ENCODE results near the gene GPRC5B.
A peak's percentile ranks its signal among the peaks of the same experiment; 100 is the strongest.

The GPRC5B gene

DNA sequence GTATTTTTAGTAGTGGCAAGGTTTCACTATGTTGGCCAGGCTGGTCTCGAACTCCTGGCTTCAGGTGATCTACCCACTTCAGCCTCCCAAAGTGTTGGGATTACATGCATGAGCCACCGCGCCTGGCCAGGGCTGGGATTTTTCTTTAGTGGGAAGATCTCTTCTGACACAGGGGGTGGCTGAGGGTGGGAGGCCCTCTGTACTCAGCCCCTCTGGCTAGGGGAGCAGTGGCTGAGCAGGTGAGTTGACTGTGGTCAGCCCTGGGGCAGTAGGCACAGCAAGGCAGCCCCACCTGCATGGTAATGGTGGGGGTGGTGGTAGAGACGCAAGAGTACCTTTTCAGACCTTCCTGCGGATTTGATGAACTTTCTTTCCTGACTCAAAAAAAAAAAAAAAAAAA is 12.3 kb upstream of the GPRC5B start:
- DNase-seq = no peak

DNA sequence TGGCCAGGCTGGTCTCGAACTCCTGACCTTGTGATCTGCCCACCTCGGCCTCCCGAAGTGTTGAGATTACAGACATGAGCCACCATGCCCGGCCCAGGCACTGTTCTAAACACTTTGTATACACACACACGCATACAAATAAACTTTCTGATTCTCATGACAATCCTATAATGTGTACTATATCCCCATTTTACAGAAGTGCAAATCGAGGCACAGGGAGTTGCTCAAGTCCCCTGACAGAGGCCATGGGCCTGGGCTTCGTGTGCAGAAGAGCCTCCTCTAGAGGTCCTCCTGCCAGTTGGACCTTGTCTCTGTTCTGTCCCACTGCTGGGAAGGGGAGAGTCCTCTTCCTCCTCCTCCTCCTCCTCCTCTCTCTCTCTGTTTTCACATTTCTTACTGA is 9.9 kb upstream of the GPRC5B start:
- DNase-seq = no peak

DNA sequence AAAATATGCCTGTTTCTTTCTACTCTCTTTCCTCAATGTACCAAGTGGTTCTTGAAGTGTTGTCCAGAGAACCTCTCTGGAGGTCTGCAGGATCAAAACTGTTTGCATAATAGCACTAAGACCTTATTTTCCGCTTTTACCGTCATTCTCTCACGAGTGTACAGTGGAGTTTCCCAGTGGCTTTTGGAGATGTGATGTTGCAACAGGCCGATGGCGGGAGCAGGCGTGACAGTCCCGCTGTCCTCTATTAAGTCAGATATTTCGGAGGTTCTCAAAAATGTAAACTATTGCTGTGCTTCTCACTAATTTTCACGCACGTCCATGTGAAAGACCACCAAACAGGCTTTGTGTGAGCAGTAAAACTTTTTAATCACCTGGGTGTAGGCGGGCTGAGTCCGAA is 8.3 kb upstream of the GPRC5B start:
- DNase-seq = no peak

DNA sequence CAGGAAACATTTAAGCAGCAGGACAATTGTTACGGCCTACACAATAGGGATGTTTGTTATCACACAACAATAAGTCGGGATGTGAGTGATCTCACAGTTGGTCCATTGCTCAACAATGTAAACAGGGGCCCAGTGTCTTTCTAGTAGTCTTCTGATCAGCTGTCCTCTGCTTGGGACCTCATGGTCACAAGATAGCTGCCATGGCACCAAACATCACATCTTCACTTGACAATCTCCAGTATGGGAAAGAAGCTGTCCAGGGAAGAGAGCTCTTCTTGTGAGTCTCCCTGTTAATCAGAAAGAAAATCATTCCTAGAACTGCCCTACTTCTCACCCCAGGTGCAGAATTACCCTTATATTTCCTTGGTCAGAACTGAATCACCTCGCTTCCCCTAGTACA is 6.3 kb upstream of the GPRC5B start:
- DNase-seq = no peak

DNA sequence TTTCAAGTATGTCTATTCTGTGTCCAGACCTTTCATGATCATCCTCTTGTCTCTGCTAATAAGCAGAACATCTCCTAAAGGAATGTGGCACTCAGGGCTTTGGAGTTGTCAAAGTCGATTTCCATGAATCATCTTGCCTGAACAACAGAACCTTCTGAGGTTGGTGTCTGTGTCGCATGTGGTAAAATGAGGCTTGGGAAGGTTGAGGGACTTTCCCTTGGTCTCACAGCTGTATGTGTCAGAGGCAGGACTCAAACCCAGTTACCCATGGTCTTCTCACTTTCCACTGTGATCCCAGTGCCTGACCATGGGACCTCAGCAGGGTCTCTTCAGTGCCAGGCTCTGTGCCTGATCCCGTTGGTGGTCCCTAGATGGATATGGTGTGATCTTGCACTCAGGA is 4.2 kb upstream of the GPRC5B start:
- no peak for DNase-seq

DNA sequence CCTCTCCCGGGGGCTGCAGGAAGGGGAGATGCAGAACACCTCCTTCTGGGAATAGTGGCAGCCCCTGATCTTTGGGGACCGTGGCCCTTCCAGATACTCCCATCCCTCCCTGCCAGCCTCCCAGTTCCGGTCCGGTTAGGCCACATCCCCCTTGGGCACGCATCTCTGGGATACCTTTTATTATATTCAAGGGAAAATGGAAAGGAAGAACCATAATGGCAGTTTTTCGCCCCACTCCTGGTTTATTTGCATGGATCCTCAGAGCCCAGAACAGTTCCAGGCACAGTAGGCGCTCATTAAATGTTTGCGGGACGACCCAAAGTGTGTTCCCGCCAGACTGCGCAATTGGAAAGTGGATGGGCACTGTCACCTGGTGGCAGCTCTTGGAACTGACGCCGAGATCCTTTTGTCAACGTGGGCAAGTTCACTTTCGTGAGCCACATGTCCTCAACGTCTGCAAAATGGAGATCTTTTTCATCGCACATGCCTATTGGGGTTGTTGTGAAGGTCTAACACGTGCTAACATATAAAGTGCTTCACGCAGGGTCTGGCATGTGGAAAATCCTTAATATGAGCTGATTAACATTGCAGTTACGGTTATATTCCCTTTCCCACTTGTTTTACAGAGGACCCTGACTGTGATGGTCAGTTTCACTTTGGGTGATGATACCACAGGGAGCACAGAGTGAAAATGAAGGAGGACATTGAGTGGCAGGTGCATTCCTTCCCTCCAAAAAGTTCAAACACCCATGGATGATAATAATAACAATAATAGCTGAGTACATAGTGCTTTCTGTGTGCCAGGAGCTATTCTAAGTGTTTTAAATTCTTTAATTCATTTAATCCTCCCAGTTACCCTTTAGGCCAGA is 1.7 kb upstream of the GPRC5B start:
- peak; percentile 33 to 75 for DNase-seq

DNA sequence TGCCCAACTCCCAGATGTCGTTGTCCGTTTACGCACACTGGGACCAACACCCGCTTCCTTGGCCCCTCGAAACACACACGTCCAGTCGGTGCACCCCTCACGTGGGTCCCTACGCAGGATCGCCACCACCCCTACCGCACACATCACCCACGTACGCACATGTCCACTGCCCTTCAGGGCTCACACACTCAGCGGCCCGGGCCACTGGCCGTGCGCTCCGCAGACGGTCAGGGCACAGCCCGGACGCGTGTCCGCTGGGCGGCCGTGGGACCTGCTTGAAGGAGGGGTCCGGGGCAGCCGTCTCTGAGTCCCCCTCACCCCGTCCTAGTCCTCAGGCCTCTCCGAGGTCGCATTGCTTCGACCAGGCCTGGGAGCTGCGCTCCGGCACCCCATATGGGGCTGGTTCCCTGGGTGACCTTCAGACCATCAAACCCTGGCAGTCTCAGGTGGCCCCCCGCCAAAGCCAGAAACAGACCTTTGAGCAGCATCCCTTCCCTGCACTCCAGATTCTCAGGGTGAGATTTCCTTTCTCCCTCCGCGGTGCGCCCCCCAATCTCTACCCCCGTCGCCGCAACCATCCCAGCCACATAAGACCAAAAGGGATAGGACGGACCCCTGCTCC is 914 bp upstream of the GPRC5B start:
- no peak for DNase-seq

DNA sequence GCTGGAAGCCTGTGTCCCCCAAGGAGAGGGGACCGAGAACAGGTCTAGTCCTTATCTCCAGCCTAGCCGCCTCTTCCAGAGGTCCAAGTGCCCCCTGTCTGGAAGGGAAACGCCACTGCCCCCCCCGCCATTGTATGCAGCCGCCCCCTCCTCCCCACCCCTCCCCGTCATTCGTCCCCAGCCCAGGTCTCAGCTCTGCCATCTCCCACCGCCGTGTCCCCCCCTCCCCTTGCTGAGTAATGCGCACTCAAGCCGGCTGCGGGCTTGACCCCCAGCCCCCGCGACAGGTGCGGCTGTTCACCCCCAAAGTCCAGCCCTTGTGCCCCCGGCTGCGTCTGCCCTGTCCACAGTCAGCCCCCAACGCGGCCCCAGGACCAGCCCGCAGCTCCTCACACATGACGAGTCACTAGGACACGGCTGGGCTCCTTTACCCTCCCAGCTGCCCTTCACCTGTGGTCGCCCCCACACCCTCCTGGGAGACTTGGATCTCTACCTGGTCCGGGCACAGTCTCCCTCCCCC is 622 bp downstream of the GPRC5B start:
- no peak for DNase-seq

DNA sequence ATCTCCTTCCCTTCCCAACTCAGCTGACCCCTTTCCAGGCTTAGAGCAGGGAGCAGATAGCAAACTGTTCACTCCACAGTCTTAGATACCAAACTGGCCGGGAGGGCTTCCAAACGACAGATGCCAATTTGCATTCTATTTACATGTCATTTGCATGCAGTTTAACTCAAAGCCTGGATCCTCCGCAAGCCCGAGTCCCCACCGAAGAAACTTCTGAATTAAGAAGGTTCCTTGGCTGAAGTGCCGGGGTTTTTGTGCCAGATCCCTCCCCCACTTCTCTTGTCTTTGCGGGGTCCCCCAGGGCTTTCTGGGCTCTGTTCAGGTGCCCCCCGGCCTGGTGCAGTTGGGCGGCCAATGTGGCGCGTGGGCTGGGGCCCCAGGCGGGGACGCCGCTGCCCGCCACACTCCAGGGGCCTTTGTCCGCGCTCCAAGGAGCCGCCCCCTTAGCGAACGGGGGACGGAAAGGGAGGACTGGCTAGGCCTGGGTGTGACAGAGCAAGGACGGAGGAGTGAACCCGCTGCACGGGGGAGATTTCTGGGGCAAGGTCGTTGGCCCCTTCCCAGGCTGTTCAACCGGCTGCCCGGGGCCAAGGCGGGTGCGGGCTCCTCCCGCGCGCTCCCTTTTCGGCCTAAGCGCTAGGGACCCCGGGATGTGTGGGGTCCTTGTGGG is 1.2 kb downstream of the GPRC5B start:
- DNase-seq = no peak

DNA sequence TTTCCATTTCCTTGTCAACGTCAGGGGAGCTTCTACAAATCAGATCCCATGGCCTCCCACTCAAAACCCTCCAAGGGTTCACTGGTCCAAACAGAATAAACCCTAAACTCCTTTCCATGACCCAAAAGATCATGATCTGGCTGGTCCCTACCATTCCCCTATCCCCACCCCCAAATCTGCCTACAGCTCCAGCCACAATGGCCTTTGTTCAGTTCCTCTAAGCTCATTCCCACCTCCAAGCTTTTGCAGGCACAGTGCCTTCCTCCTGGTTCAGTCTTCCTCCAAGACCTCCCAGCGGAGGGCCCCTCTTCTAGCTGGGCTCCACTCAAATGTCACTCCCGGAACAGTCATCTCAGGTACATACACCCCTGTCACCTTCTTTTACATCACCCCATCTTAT is 2.0 kb downstream of the GPRC5B start:
- no peak for DNase-seq

DNA sequence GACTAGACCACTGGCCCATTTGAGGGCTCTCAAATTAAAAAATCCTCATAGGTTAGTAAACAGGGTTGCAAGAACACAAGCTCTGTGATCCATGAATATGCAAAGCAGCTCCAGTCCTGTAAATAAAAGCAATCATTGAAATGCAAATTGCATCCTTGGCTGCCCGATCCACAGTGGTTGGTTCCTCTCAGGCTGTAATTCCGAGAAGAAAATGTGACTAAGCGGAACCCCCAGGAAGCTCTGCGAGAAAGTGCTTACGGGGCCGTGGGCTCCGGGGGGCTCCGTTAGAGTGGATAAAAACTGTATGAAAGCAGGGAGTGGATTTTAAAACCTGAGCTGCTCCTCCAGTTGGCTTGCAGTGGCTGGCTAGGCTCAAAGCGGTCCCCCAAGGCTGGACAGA is 2.5 kb downstream of the GPRC5B start:
- no peak for DNase-seq

DNA sequence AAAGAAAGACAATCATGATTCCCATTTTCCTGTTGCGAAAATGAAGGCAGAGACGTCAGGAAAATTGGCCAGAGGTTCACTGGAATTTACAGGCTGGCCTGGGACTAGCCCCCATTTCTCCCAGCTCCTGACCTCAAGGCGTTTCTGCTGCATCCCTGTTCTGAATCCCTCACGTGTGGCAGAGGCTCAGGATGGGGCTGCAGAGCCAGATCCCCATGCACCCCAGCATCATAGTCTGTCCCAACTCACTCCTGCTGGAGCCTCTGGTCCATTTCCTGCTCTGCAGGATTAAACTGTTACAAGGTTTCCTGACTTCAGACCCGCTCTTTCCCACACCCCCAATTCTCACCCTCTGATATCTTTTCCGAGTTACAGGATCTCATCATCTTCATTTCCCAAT is 2.9 kb downstream of the GPRC5B start:
- no peak for DNase-seq

DNA sequence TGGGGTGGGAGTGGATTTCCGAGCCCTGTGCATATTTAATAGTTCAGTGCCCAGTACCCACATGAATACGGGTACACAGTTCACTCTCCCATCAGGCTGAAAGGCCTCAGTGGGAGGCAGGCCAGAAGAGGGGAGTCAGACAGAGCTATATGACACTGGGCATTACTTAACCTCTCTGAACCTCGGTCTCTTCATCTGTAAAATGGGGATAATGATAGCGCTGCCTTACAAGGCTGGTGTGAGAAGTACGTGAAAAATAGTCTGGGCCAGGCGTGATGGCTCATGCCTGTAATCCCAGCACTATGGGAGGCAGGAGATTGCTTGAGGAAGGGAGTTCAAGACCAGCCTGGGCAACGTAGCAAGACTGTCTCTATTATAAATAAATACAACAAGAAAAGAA is 3.6 kb downstream of the GPRC5B start:
- DNase-seq = no peak

DNA sequence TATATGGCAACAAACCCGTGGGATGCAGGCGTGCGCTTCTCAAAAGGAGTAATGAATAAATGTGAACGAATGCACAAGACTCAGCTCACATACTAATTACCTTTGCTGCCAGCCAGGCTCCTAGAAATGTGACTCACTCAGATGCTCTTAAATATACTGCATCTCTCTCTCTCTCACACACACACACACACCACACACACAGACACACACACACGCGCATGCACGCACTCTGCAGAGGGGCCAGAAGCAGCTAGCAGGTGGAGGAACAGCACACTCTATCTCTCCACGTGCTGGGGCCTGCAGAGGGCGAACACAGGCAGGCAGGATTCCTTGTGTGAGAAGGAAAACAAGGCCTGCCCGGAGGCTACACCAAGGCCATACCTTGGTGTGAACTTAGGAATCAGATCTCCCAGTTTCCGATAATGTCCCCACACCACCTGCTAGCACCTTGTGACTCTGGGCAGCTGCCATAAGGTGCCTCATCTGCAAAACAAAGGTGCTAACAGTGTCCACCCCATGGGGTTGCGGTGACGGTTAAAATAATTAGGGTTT is 5.3 kb downstream of the GPRC5B start:
- no peak for DNase-seq

DNA sequence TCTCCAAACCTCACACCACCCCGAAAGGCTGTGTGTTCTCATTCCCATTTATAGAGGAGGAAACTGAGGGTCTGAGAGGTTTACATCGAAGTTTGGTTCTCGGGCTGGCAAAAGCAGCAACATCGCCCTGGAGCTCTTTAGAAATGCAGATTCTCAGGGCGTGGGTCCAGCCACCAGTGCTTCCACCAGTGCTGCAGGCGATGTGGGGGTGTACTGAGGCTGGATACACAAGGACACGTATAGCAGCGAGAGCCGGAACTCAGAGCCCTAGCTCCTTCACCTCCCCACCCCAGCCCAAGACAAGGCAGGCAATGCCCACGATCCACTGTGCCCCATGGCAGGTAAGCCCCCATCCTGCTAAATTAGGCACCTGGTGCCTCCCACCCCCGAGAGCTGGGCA is 5.9 kb downstream of the GPRC5B start:
- no peak for DNase-seq

DNA sequence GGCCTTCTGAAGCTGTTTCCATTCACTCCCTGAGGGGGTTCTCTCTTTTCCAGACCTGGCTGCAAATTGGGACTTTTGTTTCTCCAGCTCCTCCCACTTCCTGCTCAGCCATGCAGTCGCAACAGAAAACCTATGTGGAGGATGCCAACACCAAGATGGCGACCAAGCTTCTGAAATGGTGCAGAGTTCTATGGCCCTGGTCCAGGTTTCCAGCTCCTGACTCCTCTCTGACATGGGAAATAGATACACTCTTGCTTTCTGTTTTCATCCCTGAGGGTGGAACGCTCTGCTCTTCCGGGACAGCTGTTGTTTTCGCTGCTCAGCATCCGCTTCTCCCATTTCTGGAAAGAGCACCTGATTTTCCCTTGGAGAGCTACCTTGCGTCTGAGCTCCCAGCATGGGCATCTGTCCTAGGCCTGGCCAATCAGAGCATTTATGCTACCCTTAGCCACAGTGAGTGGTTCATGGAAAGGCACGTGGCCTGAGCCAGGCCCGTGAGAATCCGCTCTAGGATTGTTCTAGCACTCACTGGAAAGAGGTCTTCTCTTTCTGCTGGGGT is 8.1 kb downstream of the GPRC5B start:
- no peak for DNase-seq

DNA sequence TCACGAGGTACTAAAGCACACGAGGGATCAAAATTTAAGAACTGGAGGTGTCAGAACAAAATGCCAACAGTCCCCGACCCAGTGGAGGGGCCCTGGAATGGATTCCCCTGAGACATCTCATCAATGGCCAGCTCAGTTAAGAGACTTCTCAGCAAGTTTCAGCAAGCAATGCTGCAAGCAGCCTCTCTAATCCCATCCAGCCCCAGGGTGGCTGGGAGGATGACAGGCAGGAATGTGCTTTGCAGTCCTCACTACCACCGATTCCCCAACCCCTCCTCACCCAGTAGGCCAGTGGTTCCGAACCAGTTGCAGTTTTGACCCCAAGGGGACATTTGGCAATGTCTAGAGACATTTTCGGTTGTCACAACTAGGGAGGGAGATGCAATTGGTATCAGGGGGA is 8.7 kb downstream of the GPRC5B start:
- no peak for DNase-seq

DNA sequence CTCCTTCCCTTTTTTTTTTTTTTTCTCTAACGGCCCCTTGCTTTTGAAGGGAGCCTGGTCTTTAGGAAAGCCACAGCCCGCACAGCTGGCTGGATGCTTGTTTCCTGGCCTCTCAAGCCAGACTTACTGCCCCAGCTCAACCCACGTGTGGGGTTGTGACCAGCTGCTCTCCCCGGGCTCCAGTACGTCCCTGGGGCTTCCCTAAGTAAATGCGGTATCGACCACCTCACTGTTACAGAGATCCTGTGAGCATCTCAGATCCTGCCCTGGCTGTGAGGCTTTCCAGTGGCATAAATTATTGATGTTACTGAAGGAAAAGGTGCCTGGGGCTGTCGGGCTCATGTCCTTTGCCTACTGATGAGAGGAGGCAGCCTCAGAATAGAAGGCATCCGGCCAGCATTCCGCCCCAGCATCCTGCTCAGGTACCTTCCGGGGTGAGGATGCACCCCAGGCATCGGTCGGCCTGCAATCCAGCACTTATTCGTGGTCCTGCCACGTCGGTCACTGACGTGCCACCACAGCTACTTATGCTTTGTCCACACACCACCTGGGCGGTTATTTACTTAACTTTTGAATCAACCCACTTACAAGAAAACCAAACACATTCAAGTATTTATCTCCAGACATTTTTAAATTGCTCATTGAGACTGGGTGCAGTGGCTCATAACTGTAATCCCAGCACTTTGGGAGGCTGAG is 9.6 kb downstream of the GPRC5B start:
- no peak for DNase-seq

DNA sequence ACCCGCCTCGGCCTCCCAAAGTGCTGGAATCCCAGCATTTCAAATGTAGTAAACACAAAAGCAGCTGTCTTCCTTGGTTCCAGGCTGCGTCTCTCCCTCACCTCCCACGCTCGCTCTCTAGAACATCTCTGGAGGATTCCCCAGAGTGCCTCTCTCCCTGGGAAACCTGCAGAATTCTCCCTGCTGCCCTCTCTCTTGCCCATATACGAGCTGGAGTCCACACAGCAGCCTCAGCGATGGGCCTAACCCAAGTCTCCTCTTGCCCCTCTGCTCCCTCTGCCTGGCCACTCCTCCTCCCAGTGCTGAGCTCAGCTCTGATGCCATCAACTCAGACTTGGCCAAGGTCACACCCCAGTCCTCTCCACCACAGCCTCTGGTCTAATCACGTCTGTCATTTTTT is 10.6 kb downstream of the GPRC5B start:
- no peak for DNase-seq

DNA sequence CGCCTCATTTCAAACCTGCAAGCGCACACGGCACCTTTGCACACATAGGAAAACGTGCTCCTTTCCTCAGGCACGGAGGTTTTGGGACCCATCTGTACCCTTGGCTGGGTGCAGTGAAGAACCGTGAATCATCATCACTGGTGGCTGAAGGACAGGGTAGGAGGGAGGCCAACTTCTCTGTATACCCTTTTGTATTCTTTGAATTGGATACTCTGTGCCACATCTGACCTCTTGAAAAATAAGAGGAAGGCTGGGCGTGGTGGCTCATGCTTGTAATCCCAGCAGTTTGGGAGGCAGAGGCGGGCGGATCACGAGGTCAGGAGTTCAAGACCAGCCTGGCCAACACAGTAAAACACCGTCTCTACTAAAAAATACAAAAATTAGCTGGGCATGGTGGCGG is 11.7 kb downstream of the GPRC5B start:
- DNase-seq = no peak

DNA sequence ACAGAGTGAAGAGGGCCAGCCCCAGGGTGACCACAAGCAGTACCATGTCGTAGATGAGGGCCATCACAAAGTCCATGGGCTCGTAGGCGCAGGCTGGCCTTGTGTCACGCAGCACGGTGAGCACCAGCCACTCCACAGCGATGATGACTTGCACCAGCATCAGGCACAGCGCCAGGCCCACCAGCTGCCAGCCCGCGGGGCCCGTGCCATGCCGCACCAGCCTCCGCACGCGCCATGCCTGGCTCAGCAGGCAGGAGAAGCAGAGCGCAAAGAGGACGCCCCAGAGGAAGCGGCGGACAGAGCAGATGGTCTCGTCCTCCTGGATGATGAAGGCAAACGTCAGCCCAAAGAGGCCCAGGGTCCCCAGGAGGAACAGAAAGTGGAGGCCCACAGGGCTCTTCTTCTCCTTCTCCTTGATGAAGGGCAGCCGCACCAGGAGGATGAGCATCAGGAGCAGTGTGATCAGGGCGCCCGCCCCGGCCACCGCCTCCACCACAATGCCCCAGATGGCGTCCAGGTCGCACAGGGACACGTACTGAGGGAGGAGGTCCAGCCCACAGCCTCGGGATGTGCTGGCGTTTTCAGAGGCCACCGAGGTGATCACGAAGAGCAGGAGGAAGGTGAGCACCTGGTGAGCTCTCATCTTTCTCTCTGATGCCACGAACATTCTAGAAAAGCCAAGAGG is 12.3 kb downstream of the GPRC5B start:
- no peak for DNase-seq

DNA sequence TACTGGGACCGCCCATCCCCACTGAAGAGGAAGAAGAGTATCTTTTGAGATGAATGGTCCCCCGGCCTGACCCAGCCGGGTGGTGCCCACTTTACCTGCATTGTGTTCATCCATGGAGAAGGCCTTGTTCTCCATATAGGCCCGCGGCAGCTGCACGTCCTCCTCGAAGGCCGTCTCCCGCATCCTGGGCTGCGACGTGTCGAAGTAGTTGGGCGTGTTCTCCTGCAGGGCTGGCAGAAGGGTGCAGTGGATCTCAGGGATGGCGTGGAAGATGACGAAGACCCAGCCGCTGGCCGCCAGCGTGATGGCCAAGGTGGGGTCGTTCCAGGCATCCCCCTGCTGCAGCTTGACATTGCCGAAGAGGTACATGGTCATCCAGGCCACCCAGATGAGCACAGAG is 12.9 kb downstream of the GPRC5B start:
- no peak for DNase-seq

Data from bone marrow (tissue), 2 donors.